ENCODE measurements around the gene PTPRQ. TPM values are rescaled to one million over a fixed set of nuclear protein-coding genes. Genes with fewer than 3 reads are reported as not detected.

Gene PTPRQ
- total RNA-seq, 1 experiment from 2014 or later, result not detected

- Histone ChIP-seq H3K27me3 (ENCODE audit: insufficient read depth, low read depth) (no peaks in the 10 kb centered on the region), H3K36me3 (ENCODE audit: low read depth) (no peaks in the 10 kb centered on the region), H3K4me1 (replicated peaks; ENCODE audit: insufficient read depth) (no peaks in the 10 kb centered on the region), H3K27ac (no peak overlapping the region), H3K9me2 (ENCODE audit: insufficient read depth) (no peaks in the 10 kb centered on the region), H3K79me2 (ENCODE audit: low read depth) (no peaks in the 10 kb centered on the region), H4K20me1 (ENCODE audit: insufficient read depth) (no peaks in the 10 kb centered on the region), H3K9me3 (ENCODE audit: insufficient read depth, low read depth) (0 out of 2 replicates have a peak, but pooled peaks cover 6% of the 10 kb centered on the region), H3K4me3 (no peak overlapping the region), H2AFZ (no peak overlapping the region; the same call in 1 of the 2 replicates), H3F3A (ENCODE audit: insufficient read depth, low read depth) (no peaks in the 10 kb centered on the region), H3K4me2 (no peak overlapping the region)
- no TSS peak for BruUV-seq (replicated peaks)
- TF ChIP-seq CTCF (conservative IDR thresholded peaks at IDR 0.05) (no peak), EZH2 (IDR thresholded peaks at IDR 0.05; ENCODE audit: low read depth) (no peak)
- DNase-seq, result no peak
- ChIA-PET CTCF (no interaction called here), POLR2A (ENCODE audit: unreplicated experiment) (no interaction called here)
- intact Hi-C loops (cut with micrococcal nuclease; ENCODE audit: unreplicated experiment), result no loop called here
Observed at GRCh38 chr12:80442426-80443222, 1.4 kb upstream of the PTPRQ start.

- no peak overlapping the region for H3K4me3 ChIP-seq
- no peaks in the 10 kb centered on the region for H4K20me1 ChIP-seq (ENCODE audit: insufficient read depth)
- no peak overlapping the region for H3K27ac ChIP-seq
- no peaks in the 10 kb centered on the region for H3F3A ChIP-seq (ENCODE audit: insufficient read depth, low read depth)
- intact Hi-C loops (cut with micrococcal nuclease; ENCODE audit: unreplicated experiment), result no loop called here
- no peaks in the 10 kb centered on the region for H3K9me2 ChIP-seq (ENCODE audit: insufficient read depth)
- H2AFZ ChIP-seq, result no peak overlapping the region
- H3K36me3 ChIP-seq (ENCODE audit: low read depth), result no peaks in the 10 kb centered on the region
- no peaks in the 10 kb centered on the region for H3K79me2 ChIP-seq (ENCODE audit: low read depth)
- no peak for DNase-seq
- no peaks in the 10 kb centered on the region for H3K4me1 ChIP-seq (replicated peaks; ENCODE audit: insufficient read depth)
- ChIA-PET POLR2A (ENCODE audit: unreplicated experiment) (no interaction called here), CTCF (no interaction called here)
- H3K4me2 ChIP-seq, result no peak overlapping the region
- H3K9me3 ChIP-seq (ENCODE audit: insufficient read depth, low read depth), result 0 out of 2 replicates have a peak, but pooled peaks cover 6% of the 10 kb centered on the region
- BruUV-seq (replicated peaks), result no TSS peak
- TF ChIP-seq CTCF (conservative IDR thresholded peaks at IDR 0.05), result no peak
- TF ChIP-seq EZH2 (IDR thresholded peaks at IDR 0.05; ENCODE audit: low read depth), result no peak
- no peaks in the 10 kb centered on the region for H3K27me3 ChIP-seq (ENCODE audit: insufficient read depth, low read depth)
Observed at GRCh38 chr12:80445083-80445793, 1.2 kb downstream of the PTPRQ start.

GRCh38 chr12:80456513-80456912 is 12.5 kb downstream of the PTPRQ start:
- Histone ChIP-seq H3K36me3 (ENCODE audit: low read depth) (no peaks in the 10 kb centered on the region), H3K27me3 (ENCODE audit: insufficient read depth, low read depth) (no peaks in the 10 kb centered on the region), H4K20me1 (ENCODE audit: insufficient read depth) (no peaks in the 10 kb centered on the region), H3K4me2 (no peak overlapping the region), H3K4me3 (no peak overlapping the region), H3K4me1 (replicated peaks; ENCODE audit: insufficient read depth) (no peaks in the 10 kb centered on the region), H2AFZ (no peak overlapping the region), H3K27ac (no peak overlapping the region), H3F3A (ENCODE audit: insufficient read depth, low read depth) (no peaks in the 10 kb centered on the region), H3K79me2 (ENCODE audit: low read depth) (no peaks in the 10 kb centered on the region), H3K9me2 (ENCODE audit: insufficient read depth) (no peaks in the 10 kb centered on the region), H3K9me3 (ENCODE audit: insufficient read depth, low read depth) (no peaks in the 10 kb centered on the region)
- TF ChIP-seq EZH2 (IDR thresholded peaks at IDR 0.05; ENCODE audit: low read depth) (no peak), CTCF (conservative IDR thresholded peaks at IDR 0.05) (no peak)
- no peak for DNase-seq
- CTCF ChIA-PET, result no interaction called here
- intact Hi-C loops (cut with micrococcal nuclease; ENCODE audit: unreplicated experiment), result no loop called here
- BruUV-seq (replicated peaks), result no TSS peak
- POLR2A ChIA-PET (ENCODE audit: unreplicated experiment), result no interaction called here

Data from PC-9 (cell line).